Measurements from ENCODE around the gene CLK2.

CLK2 gene
- total RNA-seq = 57.8 to 98.5 (median 81.1) reads per million in 9 experiments

GRCh38 chr1:155273343-155274245, at the start of gene CLK2:
Gene CLK2 (minus strand): TSS chr1:155273504. CDS start chr1:155270977, 2,527 bp downstream.
- H3K27me3 Mint-ChIP-seq = no peaks in the 10 kb centered on the region
- ATAC-seq (replicated peaks) = peak; percentile 87
- H3K36me3 Mint-ChIP-seq (ENCODE audit: insufficient read depth) = peaks cover 36% of the 10 kb centered on the region
- no peaks in the 10 kb centered on the region for H3K9me3 Mint-ChIP-seq
- H3K27ac Mint-ChIP-seq = peak within 1 kb of the TSS; percentile 87 to 96
- peak; percentile 89 to 92 (median 90) for DNase-seq
- peak within 1 kb of the TSS; percentile 79 to 83 for H3K4me3 Mint-ChIP-seq
- H3K4me1 Mint-ChIP-seq (ENCODE audit: low read depth in 2 of 2) = peaks cover 27 to 33% of the 10 kb centered on the region in 2 donors

GRCh38 chr1:155322571-155322952, 49.3 kb upstream of the CLK2 start:
- no peak for DNase-seq
- H3K4me1 Mint-ChIP-seq (ENCODE audit: low read depth in 2 of 2) = peaks cover 22 to 25% of the 10 kb centered on the region in 2 donors
- H3K36me3 Mint-ChIP-seq (ENCODE audit: insufficient read depth) = peaks cover 6% of the 10 kb centered on the region
- ATAC-seq (replicated peaks) = no peak
- H3K9me3 Mint-ChIP-seq = no peaks in the 10 kb centered on the region
- no peak overlapping the region for H3K27ac Mint-ChIP-seq
- peak overlapping the region; percentile 83 to 90 for H3K4me3 Mint-ChIP-seq
- H3K27me3 Mint-ChIP-seq = no peaks in the 10 kb centered on the region

- Mint-ChIP-seq H3K4me3 (peak overlapping the region; percentile 83 to 90), H3K36me3 (ENCODE audit: insufficient read depth) (peaks cover 4% of the 10 kb centered on the region), H3K9me3 (no peaks in the 10 kb centered on the region), H3K4me1 (ENCODE audit: low read depth in 2 of 2) (peaks cover 22 to 25% of the 10 kb centered on the region in 2 donors), H3K27ac (no peak overlapping the region), H3K27me3 (no peaks in the 10 kb centered on the region)
- no peak for ATAC-seq (replicated peaks)
- no peak for DNase-seq
Observed at GRCh38 chr1:155321639-155322503, 48.6 kb upstream of the CLK2 start.

GRCh38 chr1:155320661-155321617, 47.6 kb upstream of the CLK2 start, which contains the start of gene RUSC1:
Gene RUSC1 (plus strand): TSS chr1:155320894. CDS start chr1:155321774, 880 bp downstream.
- DNase-seq = peak; percentile 38 to 53 (median 40)
- no peaks in the 10 kb centered on the region for H3K9me3 Mint-ChIP-seq
- peak; percentile 10 for ATAC-seq (replicated peaks)
- peaks cover 18 to 21% of the 10 kb centered on the region in 2 donors for H3K4me1 Mint-ChIP-seq (ENCODE audit: low read depth in 2 of 2)
- H3K36me3 Mint-ChIP-seq (ENCODE audit: insufficient read depth) = peaks cover 2% of the 10 kb centered on the region
- H3K27me3 Mint-ChIP-seq = no peaks in the 10 kb centered on the region
- H3K27ac Mint-ChIP-seq = peak within 1 kb of the TSS; percentile 11 to 78
- H3K4me3 Mint-ChIP-seq = peak within 1 kb of the TSS; percentile 54 to 83

GRCh38 chr1:155320252-155320651, 46.9 kb upstream of the CLK2 start:
- Mint-ChIP-seq H3K27me3 (no peaks in the 10 kb centered on the region), H3K9me3 (no peaks in the 10 kb centered on the region), H3K36me3 (ENCODE audit: insufficient read depth) (peaks cover 2% of the 10 kb centered on the region), H3K4me3 (peak overlapping the region; percentile 54 to 83), H3K27ac (peak overlapping the region; percentile 11 to 78), H3K4me1 (ENCODE audit: low read depth in 2 of 2) (peaks cover 13 to 17% of the 10 kb centered on the region in 2 donors)
- DNase-seq (no peak), ATAC-seq (replicated peaks) (no peak)

- DNase-seq = no peak
- Mint-ChIP-seq H3K4me1 (ENCODE audit: low read depth in 2 of 2) (peaks cover 13 to 14% of the 10 kb centered on the region in 2 donors), H3K27ac (peak overlapping the region in 1 of 2 donors; percentile 78), H3K27me3 (no peaks in the 10 kb centered on the region), H3K4me3 (no peak overlapping the region), H3K36me3 (ENCODE audit: insufficient read depth) (peaks cover 5% of the 10 kb centered on the region), H3K9me3 (no peaks in the 10 kb centered on the region)
- ATAC-seq (replicated peaks) = no peak
Observed at GRCh38 chr1:155319536-155319935, 46.2 kb upstream of the CLK2 start.

GRCh38 chr1:155318082-155318481, 44.8 kb upstream of the CLK2 start:
- Mint-ChIP-seq H3K9me3 (no peaks in the 10 kb centered on the region), H3K27me3 (no peaks in the 10 kb centered on the region), H3K27ac (no peak overlapping the region), H3K36me3 (ENCODE audit: insufficient read depth) (peaks cover 11% of the 10 kb centered on the region), H3K4me1 (ENCODE audit: low read depth in 2 of 2) (peaks cover 17 to 19% of the 10 kb centered on the region in 2 donors), H3K4me3 (no peak overlapping the region)
- ATAC-seq (replicated peaks) (no peak), DNase-seq (no peak)

GRCh38 chr1:155316922-155317321, 43.6 kb upstream of the CLK2 start:
- no peak for ATAC-seq (replicated peaks)
- Mint-ChIP-seq H3K36me3 (ENCODE audit: insufficient read depth) (peaks cover 11% of the 10 kb centered on the region), H3K4me3 (no peak overlapping the region), H3K27me3 (no peaks in the 10 kb centered on the region), H3K9me3 (no peaks in the 10 kb centered on the region), H3K4me1 (ENCODE audit: low read depth in 2 of 2) (peaks cover 17 to 24% of the 10 kb centered on the region in 2 donors), H3K27ac (no peak overlapping the region)
- DNase-seq = no peak

GRCh38 chr1:155313261-155313660, 40.0 kb upstream of the CLK2 start:
- H3K4me3 Mint-ChIP-seq = no peak overlapping the region
- no peaks in the 10 kb centered on the region for H3K9me3 Mint-ChIP-seq
- H3K27ac Mint-ChIP-seq = peak overlapping the region in 1 of 2 donors; percentile 66
- DNase-seq (no peak), ATAC-seq (replicated peaks) (no peak)
- H3K36me3 Mint-ChIP-seq (ENCODE audit: insufficient read depth) = peaks cover 22% of the 10 kb centered on the region
- H3K27me3 Mint-ChIP-seq = no peaks in the 10 kb centered on the region
- H3K4me1 Mint-ChIP-seq (ENCODE audit: low read depth in 2 of 2) = peaks cover 25 to 35% of the 10 kb centered on the region in 2 donors

- no peak for ATAC-seq (replicated peaks)
- peaks cover 26 to 35% of the 10 kb centered on the region in 2 donors for H3K4me1 Mint-ChIP-seq (ENCODE audit: low read depth in 2 of 2)
- H3K9me3 Mint-ChIP-seq = no peaks in the 10 kb centered on the region
- H3K27me3 Mint-ChIP-seq = no peaks in the 10 kb centered on the region
- H3K27ac Mint-ChIP-seq = peak overlapping the region; percentile 97
- peak overlapping the region; percentile 94 to 95 for H3K4me3 Mint-ChIP-seq
- peaks cover 23% of the 10 kb centered on the region for H3K36me3 Mint-ChIP-seq (ENCODE audit: insufficient read depth)
- no peak for DNase-seq
Observed at GRCh38 chr1:155309423-155310021, 36.2 kb upstream of the CLK2 start.

GRCh38 chr1:155308493-155309422, 35.5 kb upstream of the CLK2 start, which contains the start of gene FDPS:
Gene FDPS (plus strand): TSS chr1:155308866. CDS start chr1:155309790, 924 bp downstream.
- Mint-ChIP-seq H3K9me3 (no peaks in the 10 kb centered on the region), H3K27me3 (no peaks in the 10 kb centered on the region), H3K4me3 (peak within 1 kb of the TSS; percentile 94 to 95), H3K36me3 (ENCODE audit: insufficient read depth) (peaks cover 21% of the 10 kb centered on the region), H3K4me1 (ENCODE audit: low read depth in 2 of 2) (peaks cover 26 to 35% of the 10 kb centered on the region in 2 donors), H3K27ac (peak within 1 kb of the TSS; percentile 97)
- ATAC-seq (replicated peaks) = peak; percentile 97
- peak; percentile 92 to 94 (median 94) for DNase-seq
